ENCODE results near the gene AMIGO2. TPM values are rescaled to one million over a fixed set of nuclear protein-coding genes. Genes with fewer than 3 reads are reported as not detected.
"Not testable (repeated sequence)": the region's sequence is repeated elsewhere in the genome, so short reads cannot be mapped to it uniquely, and the experiment has no call there.

Gene AMIGO2
- total RNA-seq, 1 experiment from 2014 or later: 6.5 TPM

DNA sequence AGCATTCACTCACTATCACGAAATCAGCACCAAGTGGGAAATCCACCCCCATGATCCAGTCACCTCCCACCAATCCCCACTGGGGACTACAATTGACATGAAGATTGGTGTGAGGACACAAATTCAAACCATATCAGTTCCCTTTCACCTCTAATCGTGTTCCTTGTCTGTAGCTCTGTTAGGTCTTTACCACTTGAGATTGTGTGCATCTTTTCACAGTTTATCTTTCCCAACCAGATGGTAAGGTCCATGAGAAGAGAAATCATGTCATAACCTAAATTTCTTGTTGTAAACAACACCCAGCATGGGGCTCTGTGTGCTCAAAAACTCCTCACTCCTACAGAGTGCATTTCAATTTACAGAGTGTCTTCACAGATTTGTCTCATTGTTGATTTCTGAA, 27.5 kb downstream of the AMIGO2 start:
- no peak for TF ChIP-seq ZNF263 (CRISPR knock-in tag; IDR thresholded peaks at IDR 0.05; ENCODE audit: low read depth)
- TF ChIP-seq, protein P1, sequence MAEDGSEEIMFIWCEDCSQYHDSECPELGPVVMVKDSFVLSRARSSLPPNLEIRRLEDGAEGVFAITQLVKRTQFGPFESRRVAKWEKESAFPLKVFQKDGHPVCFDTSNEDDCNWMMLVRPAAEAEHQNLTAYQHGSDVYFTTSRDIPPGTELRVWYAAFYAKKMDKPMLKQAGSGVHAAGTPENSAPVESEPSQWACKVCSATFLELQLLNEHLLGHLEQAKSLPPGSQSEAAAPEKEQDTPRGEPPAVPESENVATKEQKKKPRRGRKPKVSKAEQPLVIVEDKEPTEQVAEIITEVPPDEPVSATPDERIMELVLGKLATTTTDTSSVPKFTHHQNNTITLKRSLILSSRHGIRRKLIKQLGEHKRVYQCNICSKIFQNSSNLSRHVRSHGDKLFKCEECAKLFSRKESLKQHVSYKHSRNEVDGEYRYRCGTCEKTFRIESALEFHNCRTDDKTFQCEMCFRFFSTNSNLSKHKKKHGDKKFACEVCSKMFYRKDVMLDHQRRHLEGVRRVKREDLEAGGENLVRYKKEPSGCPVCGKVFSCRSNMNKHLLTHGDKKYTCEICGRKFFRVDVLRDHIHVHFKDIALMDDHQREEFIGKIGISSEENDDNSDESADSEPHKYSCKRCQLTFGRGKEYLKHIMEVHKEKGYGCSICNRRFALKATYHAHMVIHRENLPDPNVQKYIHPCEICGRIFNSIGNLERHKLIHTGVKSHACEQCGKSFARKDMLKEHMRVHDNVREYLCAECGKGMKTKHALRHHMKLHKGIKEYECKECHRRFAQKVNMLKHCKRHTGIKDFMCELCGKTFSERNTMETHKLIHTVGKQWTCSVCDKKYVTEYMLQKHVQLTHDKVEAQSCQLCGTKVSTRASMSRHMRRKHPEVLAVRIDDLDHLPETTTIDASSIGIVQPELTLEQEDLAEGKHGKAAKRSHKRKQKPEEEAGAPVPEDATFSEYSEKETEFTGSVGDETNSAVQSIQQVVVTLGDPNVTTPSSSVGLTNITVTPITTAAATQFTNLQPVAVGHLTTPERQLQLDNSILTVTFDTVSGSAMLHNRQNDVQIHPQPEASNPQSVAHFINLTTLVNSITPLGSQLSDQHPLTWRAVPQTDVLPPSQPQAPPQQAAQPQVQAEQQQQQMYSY (CRISPR knock-in tag; IDR thresholded peaks at IDR 0.05): no peak
- TF ChIP-seq ZMAT4 (CRISPR knock-in tag; IDR thresholded peaks at IDR 0.05): no peak
- no peak for TF ChIP-seq ZNF416 (CRISPR knock-in tag; IDR thresholded peaks at IDR 0.05)
- TF ChIP-seq KAT7 (CRISPR knock-in tag; IDR thresholded peaks at IDR 0.05; ENCODE audit: borderline replicate concordance): no peak
- Mint-ChIP-seq H3K27me3 (ENCODE audit: low read depth) (peaks cover 14% of the 10 kb centered on the region), H3K27ac (no peak overlapping the region), H3K4me1 (no peaks in the 10 kb centered on the region), H3K36me3 (peaks cover 27% of the 10 kb centered on the region), H3K9me3 (peaks cover 18% of the 10 kb centered on the region), H3K4me3 (no peak overlapping the region)
- DNase-seq (ENCODE audit: low spot score): no peak
- POLR2A ChIA-PET: no interaction called here
- ATAC-seq: no peak
- CTCF ChIA-PET: no interaction called here

GRCh38 chr12:47051291-47051690, 28.5 kb downstream of the AMIGO2 start:
- H3K27me3 Mint-ChIP-seq (ENCODE audit: low read depth); DNase-seq (ENCODE audit: low spot score); H3K27ac Mint-ChIP-seq; CTCF ChIA-PET; H3K4me1 Mint-ChIP-seq; H3K4me3 Mint-ChIP-seq; ATAC-seq: not testable (repeated sequence)
- POLR2A ChIA-PET: interaction anchor here (0.7 kb wide), 1 partner anchor 181 kb away, joined by 3 read pairs; no protein-coding TSS in a partner anchor
- H3K36me3 Mint-ChIP-seq: peaks cover 24% of the 10 kb centered on the region
- H3K9me3 Mint-ChIP-seq: peaks cover 18% of the 10 kb centered on the region

- no peak overlapping the region for H3K27ac Mint-ChIP-seq
- TF ChIP-seq NR2C2 (CRISPR knock-in tag; IDR thresholded peaks at IDR 0.05) (no peak), ZNF263 (CRISPR knock-in tag; IDR thresholded peaks at IDR 0.05; ENCODE audit: low read depth) (no peak)
- TF ChIP-seq, protein P2, sequence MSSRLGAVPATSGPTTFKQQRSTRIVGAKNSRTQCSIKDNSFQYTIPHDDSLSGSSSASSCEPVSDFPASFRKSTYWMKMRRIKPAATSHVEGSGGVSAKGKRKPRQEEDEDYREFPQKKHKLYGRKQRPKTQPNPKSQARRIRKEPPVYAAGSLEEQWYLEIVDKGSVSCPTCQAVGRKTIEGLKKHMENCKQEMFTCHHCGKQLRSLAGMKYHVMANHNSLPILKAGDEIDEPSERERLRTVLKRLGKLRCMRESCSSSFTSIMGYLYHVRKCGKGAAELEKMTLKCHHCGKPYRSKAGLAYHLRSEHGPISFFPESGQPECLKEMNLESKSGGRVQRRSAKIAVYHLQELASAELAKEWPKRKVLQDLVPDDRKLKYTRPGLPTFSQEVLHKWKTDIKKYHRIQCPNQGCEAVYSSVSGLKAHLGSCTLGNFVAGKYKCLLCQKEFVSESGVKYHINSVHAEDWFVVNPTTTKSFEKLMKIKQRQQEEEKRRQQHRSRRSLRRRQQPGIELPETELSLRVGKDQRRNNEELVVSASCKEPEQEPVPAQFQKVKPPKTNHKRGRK (CRISPR knock-in tag; IDR thresholded peaks at IDR 0.05; ENCODE audit: borderline replicate concordance): no peak
- H3K27me3 Mint-ChIP-seq (ENCODE audit: low read depth): peaks cover 8% of the 10 kb centered on the region; the same call in 1 of the 2 replicates
- no peak for ATAC-seq
- ChIA-PET POLR2A (no interaction called here), CTCF (no interaction called here)
- peaks cover 22% of the 10 kb centered on the region for H3K9me3 Mint-ChIP-seq
- no peak overlapping the region for H3K4me3 Mint-ChIP-seq
- H3K4me1 Mint-ChIP-seq: no peaks in the 10 kb centered on the region
- H3K36me3 Mint-ChIP-seq: peaks cover 24% of the 10 kb centered on the region
- DNase-seq (ENCODE audit: low spot score): no peak
Measured at GRCh38 chr12:47048541-47048940, 31.2 kb downstream of the AMIGO2 start.

DNA sequence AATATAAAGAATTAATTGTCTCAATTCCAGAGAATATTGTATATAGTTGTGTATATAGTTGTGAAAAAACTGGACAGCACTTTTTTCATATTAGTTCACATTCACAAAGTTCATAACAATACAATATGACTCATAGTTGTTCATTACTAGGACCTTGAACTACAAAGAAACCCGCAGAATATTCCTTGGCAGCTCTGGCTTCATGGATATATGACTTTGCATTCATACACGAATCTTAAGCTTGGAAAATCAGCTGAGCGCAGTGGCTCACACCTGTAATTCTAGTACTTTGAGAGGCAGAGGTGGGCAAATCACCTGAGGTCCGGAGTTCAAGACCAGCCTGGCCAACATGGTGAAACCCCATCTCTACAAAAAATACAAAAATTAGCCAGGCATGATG, 38.4 kb downstream of the AMIGO2 start:
- Mint-ChIP-seq H3K27me3 (ENCODE audit: low read depth) (no peaks in the 10 kb centered on the region), H3K4me1 (0 out of 2 replicates have a peak, but pooled peaks cover 2% of the 10 kb centered on the region), H3K4me3 (no peak overlapping the region), H3K36me3 (no peaks in the 10 kb centered on the region), H3K27ac (no peak overlapping the region), H3K9me3 (peaks cover 4% of the 10 kb centered on the region)
- CTCF ChIA-PET: interaction anchor here (1.1 kb wide), 1 partner anchor 72 kb away, joined by 3 read pairs; no protein-coding TSS in a partner anchor
- DNase-seq (ENCODE audit: low spot score) (no peak), ATAC-seq (no peak)
- POLR2A ChIA-PET: no interaction called here
- TF ChIP-seq ZNF263 (CRISPR knock-in tag; IDR thresholded peaks at IDR 0.05; ENCODE audit: low read depth) (no peak), GRHL2 (CRISPR knock-in tag; IDR thresholded peaks at IDR 0.05; ENCODE audit: insufficient replicate concordance, severe bottlenecking) (no peak), FOXP1 (CRISPR knock-in tag; IDR thresholded peaks at IDR 0.05; ENCODE audit: borderline replicate concordance) (no peak), RELA (CRISPR knock-in tag; IDR thresholded peaks at IDR 0.05; ENCODE audit: borderline replicate concordance) (no peak), GTF2I (CRISPR knock-in tag; conservative IDR thresholded peaks at IDR 0.05) (no peak), ZNF671 (CRISPR knock-in tag; IDR thresholded peaks at IDR 0.05) (no peak), TCF7 (CRISPR knock-in tag; IDR thresholded peaks at IDR 0.05; ENCODE audit: low read depth) (no peak), ESRRA (CRISPR knock-in tag; IDR thresholded peaks at IDR 0.05; ENCODE audit: borderline replicate concordance) (no peak), EMX1 (CRISPR knock-in tag; IDR thresholded peaks at IDR 0.05) (no peak), ZNF396 (CRISPR knock-in tag; IDR thresholded peaks at IDR 0.05; ENCODE audit: borderline replicate concordance) (no peak), ZSCAN18 (CRISPR knock-in tag; IDR thresholded peaks at IDR 0.05) (no peak)
- TF ChIP-seq, protein P3, sequence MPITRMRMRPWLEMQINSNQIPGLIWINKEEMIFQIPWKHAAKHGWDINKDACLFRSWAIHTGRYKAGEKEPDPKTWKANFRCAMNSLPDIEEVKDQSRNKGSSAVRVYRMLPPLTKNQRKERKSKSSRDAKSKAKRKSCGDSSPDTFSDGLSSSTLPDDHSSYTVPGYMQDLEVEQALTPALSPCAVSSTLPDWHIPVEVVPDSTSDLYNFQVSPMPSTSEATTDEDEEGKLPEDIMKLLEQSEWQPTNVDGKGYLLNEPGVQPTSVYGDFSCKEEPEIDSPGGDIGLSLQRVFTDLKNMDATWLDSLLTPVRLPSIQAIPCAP (CRISPR knock-in tag; IDR thresholded peaks at IDR 0.05): no peak
- TF ChIP-seq, protein P4, sequence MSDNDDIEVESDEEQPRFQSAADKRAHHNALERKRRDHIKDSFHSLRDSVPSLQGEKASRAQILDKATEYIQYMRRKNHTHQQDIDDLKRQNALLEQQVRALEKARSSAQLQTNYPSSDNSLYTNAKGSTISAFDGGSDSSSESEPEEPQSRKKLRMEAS (CRISPR knock-in tag; IDR thresholded peaks at IDR 0.05): no peak
- TF ChIP-seq, protein P2 (CRISPR knock-in tag; IDR thresholded peaks at IDR 0.05; ENCODE audit: borderline replicate concordance): no peak
